Dermis microvascular lymphatic vessel endothelial cell (primary cell): Measurements from ENCODE around the gene DOCK9. TPM values are rescaled to one million over a fixed set of nuclear protein-coding genes. Genes with fewer than 3 reads are reported as not detected.
"Not testable (repeated sequence)": the region's sequence is repeated elsewhere in the genome, so short reads cannot be mapped to it uniquely, and the experiment has no call there.

Experiments
- DNase-seq, 2 donors: peaks; one replicate each; pipeline versions ENCODE4 v3.0.0 to v3.0.0-alpha.2; 2010; ENCODE audit warnings: low read depth in 2 of 2
- total RNA-seq: library from RNA; depleted of rRNA; stranded (reverse); fragments of >200 nt; gene quantifications from 2 replicates; pipeline ENCODE4 v1.2.1, GENCODE V29; 2014

DOCK9 gene
- total RNA-seq, 1 donor from 2014 or later, result 249 TPM

- DNase-seq, result no peak
These were observed 56.8 kb downstream of the DOCK9 start for GRCh38 chr13:98921015-98921580.

- DNase-seq, result no peak
These were observed 58.3 kb downstream of the DOCK9 start for GRCh38 chr13:98919566-98919965.

- DNase-seq, result peak; percentile 50 to 54
These were observed 59.1 kb downstream of the DOCK9 start for GRCh38 chr13:98918771-98919170.

GRCh38 chr13:98917116-98917515 is 60.7 kb downstream of the DOCK9 start:
- DNase-seq, result no peak

- no peak for DNase-seq
These were observed 61.5 kb downstream of the DOCK9 start for GRCh38 chr13:98916403-98916802.

- DNase-seq, result no peak
These were observed 61.9 kb downstream of the DOCK9 start for GRCh38 chr13:98915981-98916380.

GRCh38 chr13:98915563-98915962 is 62.3 kb downstream of the DOCK9 start:
- no peak for DNase-seq

- no peak for DNase-seq
These were observed 64.1 kb downstream of the DOCK9 start for GRCh38 chr13:98913741-98914140.

- DNase-seq, result no peak
These were observed 65.0 kb downstream of the DOCK9 start for GRCh38 chr13:98912846-98913245.

- peak; percentile 96 to 98 for DNase-seq
These were observed 67.3 kb downstream of the DOCK9 start for GRCh38 chr13:98910501-98910951.

- peak in 1 of 2 donors; percentile 68 for DNase-seq
These were observed 68.8 kb downstream of the DOCK9 start for GRCh38 chr13:98909016-98909415.

- no peak for DNase-seq
These were observed 70.9 kb downstream of the DOCK9 start for GRCh38 chr13:98906746-98907502.

- no peak for DNase-seq
These were observed 72.7 kb downstream of the DOCK9 start for GRCh38 chr13:98905199-98905598.

- DNase-seq, result no peak
These were observed 77.4 kb downstream of the DOCK9 start for GRCh38 chr13:98900442-98900841.

GRCh38 chr13:98897706-98898105 is 80.2 kb downstream of the DOCK9 start:
- no peak for DNase-seq

- DNase-seq, result no peak
These were observed 81.1 kb downstream of the DOCK9 start for GRCh38 chr13:98896868-98897144.

GRCh38 chr13:98896083-98896867 is 81.6 kb downstream of the DOCK9 start:
- DNase-seq, result no peak

GRCh38 chr13:98894814-98895213 is 83.0 kb downstream of the DOCK9 start:
- not testable (repeated sequence) for DNase-seq

GRCh38 chr13:98893371-98893770 is 84.5 kb downstream of the DOCK9 start:
- DNase-seq, result peak in 1 of 2 donors; percentile 42

GRCh38 chr13:98892821-98893220 is 85.0 kb downstream of the DOCK9 start:
- DNase-seq, result peak in 1 of 2 donors; percentile 52

GRCh38 chr13:98892077-98892476 is 85.8 kb downstream of the DOCK9 start:
- DNase-seq, result peak; percentile 56 to 69

GRCh38 chr13:98890925-98891324 is 86.9 kb downstream of the DOCK9 start:
- DNase-seq, result peak in 1 of 2 donors; percentile 48

- DNase-seq, result peak; percentile 41 to 84
These were observed 87.7 kb downstream of the DOCK9 start for GRCh38 chr13:98890186-98890585.
